Dendritic cell treated with granulocyte-macrophage colony-stimulating factor and Interleukin-4, amounts not matched to agents 40 ng/mL and 50 ng/mL, for 4 days (primary cell): ENCODE data around the gene TMEM60.
"Not testable (repeated sequence)": the region's sequence is repeated elsewhere in the genome, so short reads cannot be mapped to it uniquely, and the experiment has no call there.

Experiments
- H3K27ac Mint-ChIP-seq: one replicate; pipeline ENCODE4 v1.8.0; 2022; ENCODE audit warnings: mild to moderate bottlenecking, mixed read lengths
- H3K27me3 Mint-ChIP-seq: one replicate; pipeline ENCODE4 v1.8.0; 2022; ENCODE audit warnings: mild to moderate bottlenecking, mixed read lengths
- H3K36me3 Mint-ChIP-seq: one replicate; pipeline ENCODE4 v1.8.0; 2022; ENCODE audit warnings: low read depth, mixed read lengths
- H3K4me1 Mint-ChIP-seq: one replicate; pipeline ENCODE4 v1.8.0; 2022; ENCODE audit warnings: low read depth, mixed read lengths
- H3K4me3 Mint-ChIP-seq: one replicate; pipeline ENCODE4 v1.8.0; 2022; ENCODE audit warnings: mild to moderate bottlenecking, moderate library complexity, mixed read lengths
- H3K9me3 Mint-ChIP-seq: one replicate; pipeline ENCODE4 v1.8.0; 2022; ENCODE audit warnings: mixed read lengths
- intact Hi-C: fragments of 100-400 bp; cut with micrococcal nuclease; formaldehyde crosslinking; loops from one replicate; pipeline ENCODE4 v1.15.0; 2022

TMEM60 gene

GRCh38 chr7:77798394-77799077 is at the start of gene TMEM60, which contains the start of gene PHTF2:
Gene TMEM60 (minus strand): TSS chr7:77798434. CDS start chr7:77794373, 4,061 bp downstream.
Gene PHTF2 (plus strand): TSS chr7:77798773.
- Mint-ChIP-seq H3K27me3 (no peaks in the 10 kb centered on the region), H3K36me3 (peaks cover 46% of the 10 kb centered on the region), H3K4me1 (peaks cover 67% of the 10 kb centered on the region), H3K27ac (peak within 1 kb of the TSS; percentile 97), H3K9me3 (no peaks in the 10 kb centered on the region), H3K4me3 (peak within 1 kb of the TSS; percentile 98)
- intact Hi-C loops: loop anchor here (2.0 to 5.0 kb wide), 4 partner anchors 14 to 108 kb away; partner anchors contain the start of gene RSBN1L

DNA sequence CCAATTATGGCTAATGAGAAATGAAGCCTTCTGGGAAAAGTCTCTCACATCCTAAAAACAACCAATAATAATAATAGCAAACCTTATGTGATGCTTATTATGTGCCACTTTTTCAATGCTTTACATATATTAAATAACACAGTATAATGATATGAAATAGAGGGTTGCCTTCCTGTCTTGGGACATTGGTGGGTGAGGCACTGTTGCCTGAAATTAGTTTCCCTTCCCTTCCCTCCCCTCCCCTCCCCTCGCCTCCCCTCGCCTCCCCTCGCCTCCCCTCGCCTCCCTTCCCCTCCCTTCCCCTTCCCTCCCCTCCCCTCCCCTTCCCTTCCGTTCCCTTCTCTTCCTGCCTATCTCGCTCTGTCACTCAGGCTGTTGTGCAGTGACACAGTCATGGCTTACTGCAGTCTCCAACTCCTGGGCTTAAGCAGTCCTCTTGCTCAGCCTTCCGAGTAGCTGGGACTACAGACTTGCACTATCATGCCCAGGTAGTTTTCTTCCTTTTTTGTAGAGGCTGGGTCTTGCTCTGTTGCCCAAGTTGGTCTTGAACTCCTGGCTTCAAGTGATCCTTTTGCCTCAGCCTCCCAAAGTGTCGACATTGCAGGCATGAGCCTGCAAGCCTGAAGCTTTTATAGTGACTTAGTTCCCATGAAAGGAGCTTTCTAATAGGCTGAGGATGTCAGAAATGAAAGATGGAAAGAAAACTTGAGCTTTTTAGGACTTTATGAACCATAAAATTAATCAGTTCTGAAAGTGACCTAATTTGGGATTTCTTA is 48.3 kb upstream of the TMEM60 start:
- H3K4me1 Mint-ChIP-seq: peaks cover 36% of the 10 kb centered on the region
- intact Hi-C loops: no loop called here
- no peaks in the 10 kb centered on the region for H3K9me3 Mint-ChIP-seq
- peaks cover 35% of the 10 kb centered on the region for H3K36me3 Mint-ChIP-seq
- H3K4me3 Mint-ChIP-seq: no peak overlapping the region
- no peaks in the 10 kb centered on the region for H3K27me3 Mint-ChIP-seq
- H3K27ac Mint-ChIP-seq: peak overlapping the region; percentile 66

- peaks cover 34% of the 10 kb centered on the region for H3K4me1 Mint-ChIP-seq
- peak overlapping the region; percentile 80 for H3K27ac Mint-ChIP-seq
- H3K36me3 Mint-ChIP-seq: peaks cover 20% of the 10 kb centered on the region
- H3K4me3 Mint-ChIP-seq: no peak overlapping the region
- H3K9me3 Mint-ChIP-seq: no peaks in the 10 kb centered on the region
- H3K27me3 Mint-ChIP-seq: no peaks in the 10 kb centered on the region
- intact Hi-C loops: no loop called here
Measured at GRCh38 chr7:77843194-77843593, 45.0 kb upstream of the TMEM60 start.

GRCh38 chr7:77839919-77840318 is 41.7 kb upstream of the TMEM60 start:
- Mint-ChIP-seq H3K27me3 (no peaks in the 10 kb centered on the region), H3K9me3 (no peaks in the 10 kb centered on the region), H3K27ac (no peak overlapping the region), H3K36me3 (peaks cover 18% of the 10 kb centered on the region), H3K4me3 (no peak overlapping the region), H3K4me1 (peaks cover 29% of the 10 kb centered on the region)
- intact Hi-C loops: no loop called here

GRCh38 chr7:77838929-77839491 is 40.8 kb upstream of the TMEM60 start:
- Mint-ChIP-seq H3K9me3 (no peaks in the 10 kb centered on the region), H3K4me3 (no peak overlapping the region), H3K27me3 (no peaks in the 10 kb centered on the region), H3K27ac (no peak overlapping the region), H3K4me1 (peaks cover 35% of the 10 kb centered on the region), H3K36me3 (peaks cover 13% of the 10 kb centered on the region)
- intact Hi-C loops: no loop called here

DNA sequence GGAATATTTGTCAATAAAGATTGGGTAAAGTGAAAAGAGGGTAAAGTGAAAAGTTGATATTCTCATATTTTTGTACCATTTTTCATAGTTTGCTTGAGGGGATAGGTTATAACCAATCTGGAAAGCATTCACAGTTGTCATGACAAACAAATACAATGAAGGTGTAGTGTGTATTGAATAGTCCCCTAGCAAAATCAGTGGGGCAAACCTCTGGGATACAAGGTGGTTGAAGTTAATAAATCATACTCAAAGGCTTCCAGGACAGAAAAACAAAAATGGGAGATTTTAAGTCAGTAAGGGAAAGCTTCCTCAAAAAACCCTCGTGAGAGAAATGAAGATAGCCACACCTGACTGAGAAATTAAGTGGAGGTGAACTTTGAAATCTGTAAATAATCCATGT is 39.7 kb upstream of the TMEM60 start:
- Mint-ChIP-seq H3K27me3 (no peaks in the 10 kb centered on the region), H3K36me3 (peaks cover 10% of the 10 kb centered on the region), H3K9me3 (no peaks in the 10 kb centered on the region), H3K4me1 (peaks cover 33% of the 10 kb centered on the region), H3K4me3 (no peak overlapping the region), H3K27ac (no peak overlapping the region)
- intact Hi-C loops: no loop called here

- H3K36me3 Mint-ChIP-seq: peaks cover 10% of the 10 kb centered on the region
- H3K27me3 Mint-ChIP-seq: no peaks in the 10 kb centered on the region
- no peak overlapping the region for H3K27ac Mint-ChIP-seq
- intact Hi-C loops: no loop called here
- peaks cover 29% of the 10 kb centered on the region for H3K4me1 Mint-ChIP-seq
- H3K4me3 Mint-ChIP-seq: no peak overlapping the region
- no peaks in the 10 kb centered on the region for H3K9me3 Mint-ChIP-seq
Measured at GRCh38 chr7:77837275-77837674, 39.0 kb upstream of the TMEM60 start.

GRCh38 chr7:77836425-77836824 is 38.2 kb upstream of the TMEM60 start:
- H3K9me3 Mint-ChIP-seq, H3K27ac Mint-ChIP-seq, H3K4me3 Mint-ChIP-seq, intact Hi-C loops, H3K27me3 Mint-ChIP-seq, H3K36me3 Mint-ChIP-seq: not testable (repeated sequence)
- H3K4me1 Mint-ChIP-seq: peaks cover 30% of the 10 kb centered on the region

- intact Hi-C loops: loop anchor here (5.0 kb wide), 1 partner anchor 36 kb away; the partner anchor contains the start of genes PHTF2 and TMEM60
- Mint-ChIP-seq H3K36me3 (peaks cover 16% of the 10 kb centered on the region), H3K27ac (no peak overlapping the region), H3K4me1 (peaks cover 42% of the 10 kb centered on the region), H3K9me3 (no peaks in the 10 kb centered on the region), H3K4me3 (no peak overlapping the region), H3K27me3 (no peaks in the 10 kb centered on the region)
Measured at GRCh38 chr7:77833136-77833535, 34.9 kb upstream of the TMEM60 start.

- H3K27ac Mint-ChIP-seq: no peak overlapping the region
- peaks cover 37% of the 10 kb centered on the region for H3K4me1 Mint-ChIP-seq
- H3K9me3 Mint-ChIP-seq: no peaks in the 10 kb centered on the region
- H3K36me3 Mint-ChIP-seq: peaks cover 16% of the 10 kb centered on the region
- no peak overlapping the region for H3K4me3 Mint-ChIP-seq
- intact Hi-C loops: loop anchor here (5.0 kb wide), 1 partner anchor 35 kb away; the partner anchor contains the start of genes PHTF2 and TMEM60
- H3K27me3 Mint-ChIP-seq: no peaks in the 10 kb centered on the region
Measured at GRCh38 chr7:77831953-77832352, 33.7 kb upstream of the TMEM60 start.

DNA sequence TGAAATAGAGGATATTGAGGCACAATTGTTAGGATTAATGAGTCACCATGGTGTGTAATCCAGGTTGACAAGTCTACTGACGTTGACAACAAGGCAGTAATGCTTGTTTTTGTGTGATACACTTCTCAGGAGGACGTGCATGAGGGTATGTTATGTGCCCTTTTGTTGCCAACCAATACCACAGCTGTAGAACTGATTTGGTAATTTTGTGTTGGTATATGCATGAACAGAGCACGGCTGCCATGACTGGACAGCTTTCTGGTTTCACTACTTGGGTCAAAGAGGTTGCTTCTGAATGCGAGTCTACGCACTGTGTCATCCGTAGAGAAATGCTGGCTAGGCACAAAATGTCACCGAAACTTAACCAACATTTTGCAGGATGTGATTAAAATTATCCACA is 33.2 kb upstream of the TMEM60 start:
- peaks cover 37% of the 10 kb centered on the region for H3K4me1 Mint-ChIP-seq
- peaks cover 4% of the 10 kb centered on the region for H3K9me3 Mint-ChIP-seq
- intact Hi-C loops: loop anchor here (5.0 kb wide), 1 partner anchor 34 kb away; the partner anchor contains the start of genes PHTF2 and TMEM60
- H3K4me3 Mint-ChIP-seq: no peak overlapping the region
- H3K27ac Mint-ChIP-seq: no peak overlapping the region
- peaks cover 17% of the 10 kb centered on the region for H3K36me3 Mint-ChIP-seq
- no peaks in the 10 kb centered on the region for H3K27me3 Mint-ChIP-seq

DNA sequence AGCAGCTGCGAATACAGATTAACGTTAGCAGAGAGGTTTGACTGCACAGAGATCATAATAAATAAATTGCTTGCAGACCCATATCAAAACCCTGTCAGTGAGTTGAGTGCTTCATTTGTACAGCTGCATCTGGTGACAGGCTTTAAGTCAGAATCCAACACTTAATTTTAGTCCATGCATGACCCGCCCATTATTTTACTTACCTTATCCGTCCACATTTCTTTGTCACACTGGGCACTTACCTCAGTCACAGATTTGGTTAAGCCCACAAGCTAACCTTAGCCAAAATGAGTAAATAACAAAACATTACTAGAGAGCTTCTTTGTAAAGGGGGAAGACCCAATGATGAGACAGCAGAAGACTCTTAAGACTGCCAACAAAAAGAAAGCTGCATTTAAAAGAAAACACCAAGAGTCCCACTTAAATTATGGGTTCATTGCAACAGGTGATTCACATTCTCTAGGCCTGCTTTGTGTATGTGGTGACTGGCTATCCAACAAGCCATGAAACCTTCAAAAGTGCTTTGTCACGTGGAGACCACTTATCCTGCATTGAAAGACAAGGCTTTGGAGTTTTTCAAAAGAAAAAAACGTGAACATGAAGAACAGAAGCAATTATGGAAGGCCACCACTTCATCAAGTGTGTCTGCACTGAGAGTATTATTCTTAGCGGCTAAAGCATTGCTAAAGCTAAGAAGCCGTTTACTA is 32.6 kb upstream of the TMEM60 start:
- Mint-ChIP-seq H3K27me3 (no peaks in the 10 kb centered on the region), H3K27ac (peak overlapping the region; percentile 46), H3K36me3 (peaks cover 17% of the 10 kb centered on the region), H3K4me1 (peaks cover 37% of the 10 kb centered on the region), H3K9me3 (peaks cover 11% of the 10 kb centered on the region), H3K4me3 (no peak overlapping the region)
- intact Hi-C loops: loop anchor here (5.0 kb wide), 1 partner anchor 34 kb away; the partner anchor contains the start of genes PHTF2 and TMEM60

DNA sequence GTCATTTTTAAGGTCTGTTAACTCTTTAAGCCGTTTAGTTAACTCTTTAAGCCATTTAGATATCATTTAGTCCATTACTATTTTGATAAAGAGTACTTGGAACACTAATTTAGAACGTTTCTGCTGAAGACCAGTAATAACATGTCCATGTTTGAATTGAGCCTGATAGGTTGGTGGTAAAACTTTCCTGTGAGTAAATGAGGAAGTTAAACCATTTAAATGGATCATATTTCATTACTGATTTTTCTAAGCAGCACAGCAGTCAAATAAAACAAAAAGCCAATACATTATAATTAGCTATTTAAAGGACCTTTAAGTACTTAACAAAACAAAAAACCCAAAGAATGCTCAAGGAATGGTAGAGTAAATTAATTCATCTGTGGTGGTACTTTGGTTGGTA is 29.8 kb upstream of the TMEM60 start:
- no peak overlapping the region for H3K4me3 Mint-ChIP-seq
- intact Hi-C loops: no loop called here
- H3K4me1 Mint-ChIP-seq: peaks cover 37% of the 10 kb centered on the region
- peaks cover 44% of the 10 kb centered on the region for H3K36me3 Mint-ChIP-seq
- peaks cover 22% of the 10 kb centered on the region for H3K9me3 Mint-ChIP-seq
- no peaks in the 10 kb centered on the region for H3K27me3 Mint-ChIP-seq
- no peak overlapping the region for H3K27ac Mint-ChIP-seq
